Skeletal muscle tissue (tissue), 4 donors: ENCODE results near the gene MAK. TPM values are rescaled to one million over a fixed set of nuclear protein-coding genes. Genes with fewer than 3 reads are reported as not detected.

Source experiments
- H3K27ac ChIP-seq: one replicate; pipeline ENCODE4 v1.7.0; 2013; ENCODE audit warnings: mild to moderate bottlenecking, low read depth, low read length, inconsistent platforms
- H3K27me3 ChIP-seq, 3 donors: one replicate each; pipeline ENCODE4 v1.7.0; 2013; ENCODE audit warnings: low read length in 3 of 3; ENCODE audit not compliant: control insufficient read depth in 3 of 3, insufficient read depth in 3 of 3
- H3K36me3 ChIP-seq, 3 donors: one replicate each; pipeline ENCODE4 v1.7.0; 2013; ENCODE audit warnings: low read length in 3 of 3; ENCODE audit not compliant: control insufficient read depth in 3 of 3, insufficient read depth in 3 of 3
- H3K4me1 ChIP-seq, 3 donors: one replicate each; pipeline ENCODE4 v1.7.0; 2013; ENCODE audit warnings: low read length in 3 of 3, mild to moderate bottlenecking in 3 of 3; ENCODE audit not compliant: control insufficient read depth in 3 of 3, insufficient read depth in 3 of 3
- H3K4me3 ChIP-seq, 3 donors: one replicate each; pipeline ENCODE4 v1.7.0; 2013; ENCODE audit warnings: low read length in 3 of 3
- H3K9ac ChIP-seq, 3 donors: one replicate each; pipeline ENCODE4 v1.7.0; 2013; ENCODE audit warnings: low read length in 3 of 3, mild to moderate bottlenecking in 3 of 3, moderate library complexity in 2 of 3, low read depth in 1 of 3
- H3K9me3 ChIP-seq, 3 donors: one replicate each; pipeline ENCODE4 v1.7.0; 2013; ENCODE audit warnings: low read length in 3 of 3; ENCODE audit not compliant: control insufficient read depth in 3 of 3
- total RNA-seq: library from RNA; depleted of rRNA; stranded (reverse); fragments of >200 nt; gene quantifications from one replicate; pipeline ENCODE4 v1.2.3, GENCODE V29; 2014
- donor health status: Osteomylitis.

MAK gene
- total RNA-seq, 1 donor from 2014 or later: not detected

DNA sequence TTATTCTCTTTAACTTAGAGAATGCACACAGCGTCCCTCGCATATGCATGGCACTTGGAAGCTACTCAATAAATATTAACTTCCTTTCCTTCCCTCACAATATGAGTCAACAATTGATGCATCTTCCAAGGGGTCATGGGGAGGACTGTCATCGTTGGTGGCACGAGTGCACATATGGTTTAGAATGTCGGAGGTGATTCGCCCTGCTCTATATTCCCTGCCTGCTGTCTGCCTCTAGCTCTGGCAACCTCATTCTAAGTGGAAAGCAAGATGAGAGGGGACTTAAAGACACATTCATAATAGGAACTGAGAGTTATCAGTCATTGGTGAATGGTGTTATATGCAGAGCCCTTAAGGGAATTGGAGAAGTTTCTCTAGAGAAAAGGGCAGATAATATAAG is 44.6 kb downstream of the MAK start:
- H3K27me3 ChIP-seq: no peaks in the 10 kb centered on the region
- peaks cover 0 to 3% (median 1%) of the 10 kb centered on the region in 3 donors for H3K36me3 ChIP-seq
- H3K27ac ChIP-seq: no peak overlapping the region
- H3K9ac ChIP-seq: no peak overlapping the region
- H3K9me3 ChIP-seq: no peaks in the 10 kb centered on the region
- H3K4me3 ChIP-seq: no peak overlapping the region
- H3K4me1 ChIP-seq: no peaks in the 10 kb centered on the region

DNA sequence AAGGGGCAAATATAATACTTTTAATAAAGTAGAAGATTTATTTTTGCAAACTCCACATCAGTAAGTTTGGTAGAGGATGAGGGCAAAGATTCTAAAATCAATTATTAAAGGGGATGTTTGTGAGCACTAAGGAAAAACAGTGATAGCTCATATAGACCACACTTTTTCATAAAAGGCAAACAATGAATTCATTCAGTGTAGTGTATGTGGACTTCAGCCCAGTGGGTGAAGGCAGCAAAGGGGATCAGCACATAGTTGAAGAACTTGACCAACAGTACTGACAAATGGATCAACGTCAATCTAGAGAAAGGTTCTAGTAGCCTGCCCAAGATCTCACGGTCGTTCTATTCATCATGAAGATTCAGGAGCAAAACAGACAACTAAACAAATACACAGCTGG is 45.3 kb downstream of the MAK start:
- Histone ChIP-seq H3K9me3 (no peaks in the 10 kb centered on the region), H3K4me1 (no peaks in the 10 kb centered on the region), H3K36me3 (peaks cover 0 to 3% (median 1%) of the 10 kb centered on the region in 3 donors), H3K27me3 (no peaks in the 10 kb centered on the region), H3K4me3 (no peak overlapping the region), H3K9ac (no peak overlapping the region), H3K27ac (no peak overlapping the region)

DNA sequence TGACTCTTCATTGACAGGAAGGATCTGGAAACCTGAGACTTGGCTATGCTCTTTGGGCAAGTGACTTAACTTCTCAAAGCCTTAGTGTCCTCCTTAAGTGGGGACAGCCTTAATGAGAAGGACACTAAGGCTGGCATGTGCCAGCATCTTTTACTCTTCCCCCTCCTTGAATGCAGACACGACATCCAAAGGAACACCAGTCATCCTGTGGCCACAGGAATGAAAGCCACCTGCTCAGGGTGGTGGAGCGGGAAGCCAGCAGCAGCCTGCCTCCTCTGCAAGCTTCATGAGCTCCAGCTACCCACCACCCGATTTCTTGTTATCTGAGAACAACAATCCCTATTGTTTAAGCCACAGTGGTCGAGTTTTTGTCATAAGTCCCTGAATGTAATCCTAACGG is 46.2 kb downstream of the MAK start:
- H3K4me1 ChIP-seq: no peaks in the 10 kb centered on the region
- no peaks in the 10 kb centered on the region for H3K27me3 ChIP-seq
- H3K9me3 ChIP-seq: no peaks in the 10 kb centered on the region
- H3K4me3 ChIP-seq: no peak overlapping the region
- H3K27ac ChIP-seq: no peak overlapping the region
- peaks cover 0 to 3% (median 2%) of the 10 kb centered on the region in 3 donors for H3K36me3 ChIP-seq
- no peak overlapping the region for H3K9ac ChIP-seq

DNA sequence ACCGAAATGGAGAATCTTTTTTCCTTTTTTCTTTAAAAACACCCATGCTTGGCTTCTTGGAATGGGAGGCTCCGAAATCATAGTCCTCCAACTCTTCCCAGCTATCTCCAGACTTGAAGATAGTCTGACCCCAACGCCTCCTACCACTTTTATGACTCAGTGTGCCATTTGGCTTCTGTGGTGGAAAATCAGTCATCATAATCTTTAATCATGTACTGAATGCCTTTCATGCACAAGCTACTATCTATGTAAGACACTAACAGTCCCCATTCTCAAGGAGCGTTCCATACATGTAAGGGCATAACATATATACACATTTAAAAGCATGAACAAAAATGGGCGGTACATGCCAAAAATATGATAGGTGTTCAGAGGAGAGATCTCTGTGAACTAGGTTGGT is 46.7 kb downstream of the MAK start:
- Histone ChIP-seq H3K4me3 (no peak overlapping the region), H3K9ac (no peak overlapping the region), H3K27ac (no peak overlapping the region), H3K9me3 (no peaks in the 10 kb centered on the region), H3K27me3 (no peaks in the 10 kb centered on the region), H3K4me1 (no peaks in the 10 kb centered on the region), H3K36me3 (peaks cover 0 to 4% (median 3%) of the 10 kb centered on the region in 3 donors)

DNA sequence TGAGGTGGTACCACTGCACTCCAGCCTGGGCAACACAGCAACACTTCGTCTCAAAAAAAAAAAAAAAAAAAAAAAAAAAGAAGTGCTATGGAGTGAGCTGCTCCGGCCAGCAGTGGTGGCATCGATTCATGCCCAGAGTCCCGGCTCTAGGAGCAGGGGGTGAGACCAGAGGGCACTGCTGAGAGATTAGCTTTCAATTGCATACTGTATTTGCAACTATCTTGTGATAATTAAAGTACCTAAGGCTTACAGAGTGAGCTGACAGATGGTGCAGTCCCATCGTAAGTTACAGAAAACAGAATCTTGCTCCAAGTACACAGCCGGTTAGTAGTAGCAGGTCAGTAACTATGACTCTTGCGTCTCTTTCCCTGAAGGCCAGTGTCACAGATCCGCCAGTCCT is 59.3 kb downstream of the MAK start:
- Histone ChIP-seq H3K4me1 (no peaks in the 10 kb centered on the region), H3K9ac (no peak overlapping the region), H3K27me3 (no peaks in the 10 kb centered on the region), H3K4me3 (no peak overlapping the region), H3K27ac (no peak overlapping the region), H3K36me3 (peaks cover 2 to 16% (median 6%) of the 10 kb centered on the region in 3 donors), H3K9me3 (no peaks in the 10 kb centered on the region)

DNA sequence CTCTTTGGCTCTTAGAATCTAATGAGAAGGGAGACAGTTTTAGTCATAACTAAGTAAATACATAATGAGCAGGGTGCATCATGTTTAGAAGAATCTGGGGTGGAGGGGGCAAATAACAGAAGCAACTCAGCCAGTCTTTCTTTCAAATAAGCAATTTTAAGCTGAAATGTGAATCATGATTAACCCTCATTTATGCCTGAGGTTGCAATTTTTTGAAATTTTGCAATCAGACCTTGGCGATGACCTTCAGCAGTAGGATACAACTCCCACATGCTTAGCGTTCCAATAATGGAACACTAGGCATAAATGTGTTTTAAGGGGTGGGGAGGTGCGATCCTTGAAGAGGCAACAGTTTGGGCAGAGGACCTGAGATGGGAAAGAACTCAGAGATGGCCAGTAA is 60.1 kb downstream of the MAK start:
- H3K27ac ChIP-seq: no peak overlapping the region
- no peaks in the 10 kb centered on the region for H3K9me3 ChIP-seq
- no peak overlapping the region for H3K9ac ChIP-seq
- H3K27me3 ChIP-seq: no peaks in the 10 kb centered on the region
- H3K4me1 ChIP-seq: no peaks in the 10 kb centered on the region
- H3K4me3 ChIP-seq: no peak overlapping the region
- H3K36me3 ChIP-seq: peaks cover 2 to 16% (median 6%) of the 10 kb centered on the region in 3 donors

DNA sequence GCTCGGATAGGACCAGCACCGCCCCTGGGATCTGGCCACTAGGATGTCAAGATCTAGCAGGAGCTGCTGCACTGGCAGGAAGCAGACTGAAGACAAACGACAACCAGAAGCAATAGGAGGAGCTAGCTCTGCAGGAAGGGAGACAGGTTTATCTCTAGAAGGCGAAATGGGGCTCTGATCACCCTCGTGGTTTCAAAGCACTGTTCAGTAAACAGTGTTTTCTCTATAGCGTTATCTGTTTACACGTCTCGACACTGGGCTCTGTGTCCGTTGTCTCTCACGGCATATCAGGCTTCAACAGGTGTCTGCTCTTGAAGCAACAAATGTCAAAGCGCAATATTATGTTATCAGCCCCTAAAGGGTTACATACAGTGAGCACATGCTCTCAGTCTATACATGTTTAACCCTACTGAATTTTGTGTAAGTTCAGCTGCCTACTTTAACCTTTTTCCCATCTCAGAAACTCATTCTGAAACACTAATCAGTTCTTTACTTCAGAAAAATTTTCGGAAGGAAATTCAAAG is 66.9 kb downstream of the MAK start:
- H3K9me3 ChIP-seq: no peaks in the 10 kb centered on the region
- no peaks in the 10 kb centered on the region for H3K27me3 ChIP-seq
- H3K27ac ChIP-seq: no peak overlapping the region
- no peaks in the 10 kb centered on the region for H3K4me1 ChIP-seq
- no peak overlapping the region for H3K4me3 ChIP-seq
- peaks cover 18 to 24% (median 19%) of the 10 kb centered on the region in 3 donors for H3K36me3 ChIP-seq
- H3K9ac ChIP-seq: no peak overlapping the region

DNA sequence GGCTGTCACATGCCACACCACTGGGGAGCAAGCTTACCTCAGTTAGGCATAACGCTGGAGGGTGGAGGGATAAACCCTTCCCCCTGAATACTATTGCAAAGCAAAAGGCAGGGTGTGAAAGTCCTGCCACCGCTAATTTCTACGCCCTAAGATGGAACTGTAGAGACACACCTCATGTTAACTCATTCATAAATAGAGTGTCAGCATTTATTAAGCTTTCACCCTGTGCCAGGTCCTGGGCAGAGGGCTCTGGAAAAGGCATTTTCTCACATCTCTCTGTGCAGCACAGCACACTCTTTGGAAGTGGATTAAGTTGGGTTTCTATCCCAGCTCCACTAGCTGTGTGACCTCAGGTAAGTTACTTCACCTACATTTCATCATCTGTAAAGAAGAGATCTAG is 68.9 kb downstream of the MAK start:
- no peak overlapping the region for H3K4me3 ChIP-seq
- H3K4me1 ChIP-seq: no peaks in the 10 kb centered on the region
- peaks cover 15 to 19% (median 17%) of the 10 kb centered on the region in 3 donors for H3K36me3 ChIP-seq
- no peak overlapping the region for H3K27ac ChIP-seq
- H3K27me3 ChIP-seq: no peaks in the 10 kb centered on the region
- no peak overlapping the region for H3K9ac ChIP-seq
- no peaks in the 10 kb centered on the region for H3K9me3 ChIP-seq

DNA sequence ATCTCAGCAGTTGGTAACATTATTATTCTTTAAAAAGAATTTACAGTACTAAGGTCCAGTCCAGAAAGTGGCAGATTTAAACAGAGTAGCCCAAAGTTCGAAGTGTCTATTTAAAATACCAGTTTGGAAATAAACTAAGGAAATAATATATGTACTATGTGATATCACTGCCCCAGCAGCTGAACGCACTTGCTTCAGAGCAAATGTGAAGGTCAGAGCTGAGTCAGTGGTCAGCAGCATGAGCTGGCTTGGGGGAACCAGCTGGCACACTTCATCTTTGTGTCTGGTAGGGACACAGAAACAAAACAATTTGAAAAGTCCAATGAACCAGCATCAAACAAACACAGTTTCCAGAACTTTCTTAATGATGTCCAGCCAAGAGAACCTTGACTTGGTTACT is 75.3 kb downstream of the MAK start:
- Histone ChIP-seq H3K4me3 (no peak overlapping the region), H3K9me3 (no peaks in the 10 kb centered on the region), H3K36me3 (peaks cover 0 to 4% (median 0%) of the 10 kb centered on the region in 3 donors), H3K4me1 (peaks cover 0 to 6% (median 2%) of the 10 kb centered on the region in 3 donors), H3K27me3 (no peaks in the 10 kb centered on the region), H3K9ac (no peak overlapping the region), H3K27ac (no peak overlapping the region)

DNA sequence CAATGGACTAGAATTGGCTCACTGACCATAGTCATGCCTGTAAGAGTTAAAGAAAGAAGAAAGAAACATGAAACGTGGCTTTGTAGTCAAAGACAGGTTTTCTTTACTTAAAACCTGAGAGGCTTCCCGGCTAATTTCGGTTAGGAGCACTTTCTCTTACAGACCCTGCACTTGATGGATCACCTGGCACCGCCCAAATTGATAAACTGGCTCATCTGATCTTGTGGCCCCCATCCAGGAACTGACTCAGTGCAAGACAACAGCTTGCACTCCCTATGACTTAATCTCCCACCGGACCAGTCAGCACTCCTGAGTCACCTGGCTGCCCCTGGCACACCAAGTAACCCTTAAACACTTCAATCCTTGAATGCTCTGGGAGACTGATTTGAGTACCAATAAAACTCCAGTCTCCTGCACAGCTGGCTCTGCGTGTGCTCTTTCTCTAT is 78.4 kb downstream of the MAK start:
- no peaks in the 10 kb centered on the region for H3K27me3 ChIP-seq
- peaks cover 4 to 12% (median 7%) of the 10 kb centered on the region in 3 donors for H3K36me3 ChIP-seq
- no peak overlapping the region for H3K9ac ChIP-seq
- H3K4me1 ChIP-seq: peaks cover 0 to 9% (median 2%) of the 10 kb centered on the region in 3 donors
- H3K9me3 ChIP-seq: no peaks in the 10 kb centered on the region
- H3K27ac ChIP-seq: no peak overlapping the region
- no peak overlapping the region for H3K4me3 ChIP-seq
